ENCODE results near the gene GPATCH2.
"Not testable (repeated sequence)": the region's sequence is repeated elsewhere in the genome, so short reads cannot be mapped to it uniquely, and the experiment has no call there.

GPATCH2 gene

DNA sequence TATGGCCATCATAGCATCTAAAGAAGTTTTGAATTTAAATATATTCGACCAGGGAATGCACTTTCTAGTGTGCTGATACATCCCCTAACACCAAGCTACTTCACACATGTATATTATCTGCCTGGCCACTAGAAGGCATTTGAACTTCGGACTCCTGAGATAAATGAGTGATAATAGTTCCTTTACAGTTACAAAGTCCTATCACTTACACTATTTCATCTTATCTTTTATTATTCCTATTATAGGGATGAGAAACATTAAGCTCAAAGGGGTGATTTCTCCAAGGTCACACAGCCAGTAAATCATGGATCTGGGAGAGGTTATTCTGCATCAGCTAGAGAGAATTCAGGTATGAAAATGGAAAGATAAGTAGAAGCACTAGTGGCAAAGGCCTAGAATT, 40.3 kb downstream of the GPATCH2 start:
- peak; percentile 2 for DNase-seq
- in situ Hi-C loops (cut with HindIII; ENCODE audit: low pct_ligation_motif_present, low pct_unique_long_range_greater_than_20kb, low sequenced_read_pairs), result no loop called here

DNA sequence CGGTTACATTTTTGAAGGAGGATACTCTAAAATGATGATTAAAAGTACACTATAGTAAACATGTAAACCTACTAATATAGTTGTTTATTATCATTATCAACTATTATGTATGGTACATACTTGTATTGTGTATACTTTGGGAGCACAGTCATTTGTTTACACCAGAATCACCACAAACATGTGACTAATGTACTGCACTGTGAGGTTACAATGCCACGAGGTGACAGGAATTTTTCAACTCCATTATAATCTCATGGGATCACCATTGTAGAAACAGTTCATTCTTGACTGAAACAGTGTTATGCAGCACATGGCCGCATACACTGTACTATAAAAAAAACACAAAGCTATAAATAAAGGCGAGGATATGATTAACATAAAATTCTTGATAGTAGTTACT, 44.3 kb downstream of the GPATCH2 start:
- no peak for DNase-seq
- in situ Hi-C loops (cut with HindIII; ENCODE audit: low pct_ligation_motif_present, low pct_unique_long_range_greater_than_20kb, low sequenced_read_pairs), result no loop called here

- in situ Hi-C loops (cut with HindIII; ENCODE audit: low pct_ligation_motif_present, low pct_unique_long_range_greater_than_20kb, low sequenced_read_pairs), result no loop called here
- DNase-seq, result no peak
These were observed 45.3 kb downstream of the GPATCH2 start for GRCh38 chr1:217585577-217585976.

DNA sequence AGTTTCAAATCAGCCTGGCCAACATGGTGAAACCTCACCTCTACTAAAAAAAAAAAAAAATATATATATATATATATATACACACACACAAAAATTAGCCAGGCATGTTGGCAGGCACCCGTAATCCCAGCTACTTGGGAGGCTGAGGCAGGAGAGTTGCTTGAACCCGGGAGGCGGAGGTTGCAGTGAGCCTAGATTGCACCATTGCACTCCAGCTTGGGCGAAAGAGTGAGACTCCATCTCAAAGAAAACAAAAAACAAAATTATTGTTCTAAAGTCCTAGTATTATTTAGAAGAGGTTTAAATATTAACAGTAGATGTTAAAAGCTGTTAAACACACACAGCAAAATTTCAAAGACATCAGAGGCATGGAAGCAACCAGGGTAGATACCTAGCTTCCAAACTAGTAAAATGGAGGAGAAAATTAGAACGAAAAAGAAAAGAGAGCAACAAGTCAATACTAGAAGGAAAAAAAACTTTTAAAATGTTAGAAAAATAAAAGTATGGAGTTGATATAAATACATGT, 46.5 kb downstream of the GPATCH2 start:
- DNase-seq; in situ Hi-C loops (cut with HindIII; ENCODE audit: low pct_ligation_motif_present, low pct_unique_long_range_greater_than_20kb, low sequenced_read_pairs): not testable (repeated sequence)

- no peak for DNase-seq
- in situ Hi-C loops (cut with HindIII; ENCODE audit: low pct_ligation_motif_present, low pct_unique_long_range_greater_than_20kb, low sequenced_read_pairs), result no loop called here
These were observed 53.6 kb downstream of the GPATCH2 start for GRCh38 chr1:217577336-217577735.

DNA sequence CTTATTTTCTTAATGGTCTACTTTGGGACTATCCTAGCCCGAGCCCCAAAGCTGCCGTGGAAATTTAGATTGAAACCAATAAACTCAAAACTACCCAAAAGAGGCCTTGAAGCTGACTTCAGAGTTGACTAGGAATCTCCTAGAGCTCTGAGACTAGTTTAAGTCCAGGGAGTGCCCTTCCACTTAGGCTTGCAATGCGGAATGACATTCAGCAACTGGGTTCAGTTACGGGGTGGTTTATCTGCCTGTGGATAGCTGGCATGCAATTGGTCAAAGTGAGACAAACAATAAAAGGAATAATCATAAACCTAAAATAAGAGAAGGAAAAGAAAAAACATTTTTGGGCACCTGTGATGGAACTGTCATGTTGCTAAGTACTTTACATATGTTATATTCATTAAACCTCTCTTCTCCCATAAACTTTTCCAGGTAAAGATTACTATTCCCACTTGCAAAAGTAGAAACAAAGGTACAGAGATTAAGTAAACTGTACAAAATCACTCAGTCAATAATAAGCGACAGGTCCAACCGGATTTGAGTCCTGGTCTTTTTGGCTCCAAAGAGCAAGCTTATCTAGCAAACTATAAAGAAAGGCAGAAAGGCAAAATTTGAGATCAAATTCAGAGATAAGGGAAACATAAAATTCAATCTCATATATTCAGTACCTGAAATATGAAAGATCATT, 56.5 kb downstream of the GPATCH2 start:
- DNase-seq, result no peak
- in situ Hi-C loops (cut with HindIII; ENCODE audit: low pct_ligation_motif_present, low pct_unique_long_range_greater_than_20kb, low sequenced_read_pairs), result no loop called here

GRCh38 chr1:217569021-217569420, 61.9 kb downstream of the GPATCH2 start:
- DNase-seq, result no peak
- in situ Hi-C loops (cut with HindIII; ENCODE audit: low pct_ligation_motif_present, low pct_unique_long_range_greater_than_20kb, low sequenced_read_pairs), result no loop called here

DNA sequence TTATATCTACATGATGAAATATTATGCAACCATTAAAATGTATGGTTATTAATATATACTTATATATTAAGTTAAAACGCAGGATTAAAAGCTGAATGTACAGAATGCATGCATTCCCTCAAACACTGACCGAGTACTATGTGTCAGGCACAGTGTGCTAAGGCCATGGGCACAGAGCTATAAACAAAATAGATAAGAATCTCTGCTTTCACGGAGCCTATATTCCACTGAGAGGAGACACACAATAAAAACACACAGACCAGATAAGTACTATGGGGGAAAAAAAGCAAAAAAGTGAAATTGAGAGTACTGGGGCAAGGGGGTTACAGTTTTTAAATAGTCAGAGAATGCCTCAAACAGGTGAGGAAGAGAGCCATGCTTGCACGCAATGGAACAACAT, 62.7 kb downstream of the GPATCH2 start:
- no peak for DNase-seq
- in situ Hi-C loops (cut with HindIII; ENCODE audit: low pct_ligation_motif_present, low pct_unique_long_range_greater_than_20kb, low sequenced_read_pairs), result no loop called here

- DNase-seq, result no peak
- in situ Hi-C loops (cut with HindIII; ENCODE audit: low pct_ligation_motif_present, low pct_unique_long_range_greater_than_20kb, low sequenced_read_pairs), result no loop called here
These were observed 66.1 kb downstream of the GPATCH2 start for GRCh38 chr1:217564833-217565232.

- DNase-seq, result no peak
- in situ Hi-C loops (cut with HindIII; ENCODE audit: low pct_ligation_motif_present, low pct_unique_long_range_greater_than_20kb, low sequenced_read_pairs), result no loop called here
These were observed 66.7 kb downstream of the GPATCH2 start for GRCh38 chr1:217564207-217564606.

- in situ Hi-C loops (cut with HindIII; ENCODE audit: low pct_ligation_motif_present, low pct_unique_long_range_greater_than_20kb, low sequenced_read_pairs), result no loop called here
- peak; percentile 6 for DNase-seq
These were observed 67.7 kb downstream of the GPATCH2 start for GRCh38 chr1:217563179-217563578.

GRCh38 chr1:217562229-217562878, 68.5 kb downstream of the GPATCH2 start:
- DNase-seq, result peak; percentile 90
- in situ Hi-C loops (cut with HindIII; ENCODE audit: low pct_ligation_motif_present, low pct_unique_long_range_greater_than_20kb, low sequenced_read_pairs), result no loop called here

DNA sequence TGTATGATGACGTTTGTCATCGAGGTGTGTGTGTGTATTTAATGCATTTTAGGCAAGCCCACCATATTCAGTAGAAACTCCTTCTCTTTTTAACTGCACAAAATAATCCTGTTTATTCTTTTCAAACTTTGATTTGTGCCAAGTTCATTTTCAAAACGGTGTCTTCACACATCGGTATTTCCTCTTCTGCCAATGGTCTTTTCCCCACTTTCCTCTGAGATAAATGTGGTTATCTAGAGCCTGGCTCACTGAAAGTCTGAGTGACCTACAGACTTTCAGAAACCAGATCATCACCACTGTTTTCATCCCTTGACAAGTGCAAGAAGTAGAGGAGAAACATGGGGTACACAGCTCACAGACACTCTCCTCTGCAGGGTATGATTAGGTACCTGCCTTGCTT, 69.4 kb downstream of the GPATCH2 start:
- no peak for DNase-seq
- in situ Hi-C loops (cut with HindIII; ENCODE audit: low pct_ligation_motif_present, low pct_unique_long_range_greater_than_20kb, low sequenced_read_pairs), result no loop called here

- DNase-seq, result no peak
- in situ Hi-C loops (cut with HindIII; ENCODE audit: low pct_ligation_motif_present, low pct_unique_long_range_greater_than_20kb, low sequenced_read_pairs), result no loop called here
These were observed 76.0 kb downstream of the GPATCH2 start for GRCh38 chr1:217554849-217555248.

DNA sequence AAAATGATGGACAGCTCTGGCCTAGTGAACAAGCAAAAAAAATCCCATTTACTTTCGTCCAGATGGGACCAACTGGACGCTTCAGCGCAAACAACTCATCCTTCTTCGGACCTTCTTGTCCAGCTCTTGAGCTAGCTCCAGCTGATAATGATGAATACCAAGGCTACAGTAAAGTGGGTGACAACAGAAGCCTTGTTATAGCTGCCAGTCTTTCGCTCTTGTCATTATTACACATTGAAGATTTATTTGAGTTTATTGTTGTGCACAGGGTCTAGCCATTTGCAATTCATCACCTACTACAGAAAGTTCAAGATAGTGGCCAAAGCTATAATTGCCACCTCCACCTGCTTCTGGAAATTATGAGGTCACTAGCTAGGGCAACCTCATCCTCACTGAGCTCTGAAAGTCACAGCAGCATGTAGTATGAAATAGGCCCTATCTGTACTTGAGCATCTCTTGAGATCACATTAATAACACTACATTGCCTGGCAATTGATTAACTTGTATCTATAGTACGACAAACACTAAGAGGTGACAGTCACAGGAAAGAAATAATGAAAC, 76.9 kb downstream of the GPATCH2 start:
- in situ Hi-C loops (cut with HindIII; ENCODE audit: low pct_ligation_motif_present, low pct_unique_long_range_greater_than_20kb, low sequenced_read_pairs), result no loop called here
- no peak for DNase-seq

GRCh38 chr1:217552339-217552951, 78.4 kb downstream of the GPATCH2 start:
- in situ Hi-C loops (cut with HindIII; ENCODE audit: low pct_ligation_motif_present, low pct_unique_long_range_greater_than_20kb, low sequenced_read_pairs), result no loop called here
- no peak for DNase-seq

GRCh38 chr1:217542837-217543236, 88.1 kb downstream of the GPATCH2 start:
- in situ Hi-C loops (cut with HindIII; ENCODE audit: low pct_ligation_motif_present, low pct_unique_long_range_greater_than_20kb, low sequenced_read_pairs), result no loop called here
- DNase-seq, result no peak

- DNase-seq, result no peak
- in situ Hi-C loops (cut with HindIII; ENCODE audit: low pct_ligation_motif_present, low pct_unique_long_range_greater_than_20kb, low sequenced_read_pairs), result no loop called here
These were observed 88.6 kb downstream of the GPATCH2 start for GRCh38 chr1:217542136-217542777.

- DNase-seq, result no peak
- in situ Hi-C loops (cut with HindIII; ENCODE audit: low pct_ligation_motif_present, low pct_unique_long_range_greater_than_20kb, low sequenced_read_pairs), result no loop called here
These were observed 90.6 kb downstream of the GPATCH2 start for GRCh38 chr1:217540321-217540720.

Measured in ACHN (cell line).